ENCODE measurements around the gene PBX3.

Gene PBX3

GRCh38 chr9:125747053-125747764 is at the start of gene PBX3:
Gene PBX3, plus strand, starts transcription at chr9:125747373.
- peak; percentile 8 to 35 for DNase-seq (ENCODE audit: low read depth in 1 of 2, low spot score in 1 of 2)

GRCh38 chr9:125699870-125700269 is 47.3 kb upstream of the PBX3 start:
- no peak for DNase-seq (ENCODE audit: low read depth in 1 of 2, low spot score in 1 of 2)

GRCh38 chr9:125700791-125701190 is 46.4 kb upstream of the PBX3 start:
- DNase-seq (ENCODE audit: low read depth in 1 of 2, low spot score in 1 of 2) = no peak

GRCh38 chr9:125701351-125701750 is 45.8 kb upstream of the PBX3 start:
- no peak for DNase-seq (ENCODE audit: low read depth in 1 of 2, low spot score in 1 of 2)

GRCh38 chr9:125703662-125704061 is 43.5 kb upstream of the PBX3 start:
- DNase-seq (ENCODE audit: low read depth in 1 of 2, low spot score in 1 of 2) = no peak

GRCh38 chr9:125705893-125706292 is 41.3 kb upstream of the PBX3 start:
- DNase-seq (ENCODE audit: low read depth in 1 of 2, low spot score in 1 of 2) = no peak

- DNase-seq (ENCODE audit: low read depth in 1 of 2, low spot score in 1 of 2) = peak; percentile 86 to 91
Measured at GRCh38 chr9:125706651-125707471, 40.3 kb upstream of the PBX3 start, which contains the start of gene MAPKAP1. Gene MAPKAP1, minus strand, starts transcription at chr9:125707208. Its CDS starts 34,634 bp downstream, at chr9:125672574.

- no peak for DNase-seq (ENCODE audit: low read depth in 1 of 2, low spot score in 1 of 2)
Measured at GRCh38 chr9:125707472-125707804, 39.7 kb upstream of the PBX3 start.

GRCh38 chr9:125726456-125727132 is 20.6 kb upstream of the PBX3 start:
- no peak for DNase-seq (ENCODE audit: low read depth in 1 of 2, low spot score in 1 of 2)

GRCh38 chr9:125730168-125730567 is 17.0 kb upstream of the PBX3 start:
- no peak for DNase-seq (ENCODE audit: low read depth in 1 of 2, low spot score in 1 of 2)

- DNase-seq (ENCODE audit: low read depth in 1 of 2, low spot score in 1 of 2) = no peak
Measured at GRCh38 chr9:125732562-125732961, 14.6 kb upstream of the PBX3 start.

- DNase-seq (ENCODE audit: low read depth in 1 of 2, low spot score in 1 of 2) = no peak
Measured at GRCh38 chr9:125739436-125739835, 7.7 kb upstream of the PBX3 start.

GRCh38 chr9:125742657-125743056 is 4.5 kb upstream of the PBX3 start:
- DNase-seq (ENCODE audit: low read depth in 1 of 2, low spot score in 1 of 2) = no peak

GRCh38 chr9:125743682-125744428 is 3.3 kb upstream of the PBX3 start:
- no peak for DNase-seq (ENCODE audit: low read depth in 1 of 2, low spot score in 1 of 2)

- DNase-seq (ENCODE audit: low read depth in 1 of 2, low spot score in 1 of 2) = no peak
Measured at GRCh38 chr9:125744616-125745015, 2.6 kb upstream of the PBX3 start.

- DNase-seq (ENCODE audit: low read depth in 1 of 2, low spot score in 1 of 2) = no peak
Measured at GRCh38 chr9:125745018-125745417, 2.2 kb upstream of the PBX3 start.

- no peak for DNase-seq (ENCODE audit: low read depth in 1 of 2, low spot score in 1 of 2)
Measured at GRCh38 chr9:125745682-125746016, 1.5 kb upstream of the PBX3 start.

- peak; percentile 85 to 92 for DNase-seq (ENCODE audit: low read depth in 1 of 2, low spot score in 1 of 2)
Measured at GRCh38 chr9:125746017-125746773, 978 bp upstream of the PBX3 start.

- DNase-seq (ENCODE audit: low read depth in 1 of 2, low spot score in 1 of 2) = no peak
Measured at GRCh38 chr9:125746774-125747052, 460 bp upstream of the PBX3 start.

- peak in 1 of 2 donors; percentile 11 for DNase-seq (ENCODE audit: low read depth in 1 of 2, low spot score in 1 of 2)
Measured at GRCh38 chr9:125747765-125748445, 732 bp downstream of the PBX3 start.

All from stimulated activated CD4-positive, alpha-beta T cell treated with anti-CD3 and anti-CD28 coated beads, Interleukin-15, amount 100 ng/mL, for 1 hour (primary cell).